Measurements from ENCODE around the gene SMAD4.
"Not testable (repeated sequence)": the region's sequence is repeated elsewhere in the genome, so short reads cannot be mapped to it uniquely, and the experiment has no call there.

The SMAD4 gene

DNA sequence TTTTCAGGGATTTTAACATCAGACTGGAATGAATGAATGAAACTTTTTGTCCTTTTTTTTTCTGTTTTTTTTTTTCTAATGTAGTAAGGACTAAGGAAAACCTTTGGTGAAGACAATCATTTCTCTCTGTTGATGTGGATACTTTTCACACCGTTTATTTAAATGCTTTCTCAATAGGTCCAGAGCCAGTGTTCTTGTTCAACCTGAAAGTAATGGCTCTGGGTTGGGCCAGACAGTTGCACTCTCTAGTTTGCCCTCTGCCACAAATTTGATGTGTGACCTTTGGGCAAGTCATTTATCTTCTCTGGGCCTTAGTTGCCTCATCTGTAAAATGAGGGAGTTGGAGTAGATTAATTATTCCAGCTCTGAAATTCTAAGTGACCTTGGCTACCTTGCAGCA lies 53.4 kb downstream of the SMAD4 start:
- Histone ChIP-seq H3K4me3 (ENCODE audit: insufficient read length, low read depth) (no peak overlapping the region), H3K4me1 (ENCODE audit: insufficient read depth, insufficient read length) (peaks cover 2% of the 10 kb centered on the region), H3K36me3 (ENCODE audit: insufficient read depth, insufficient read length, low read length) (peaks cover 35% of the 10 kb centered on the region), H3K27me3 (ENCODE audit: insufficient read depth, insufficient read length) (no peaks in the 10 kb centered on the region), H3K9ac (ENCODE audit: insufficient read length, low read depth) (no peak overlapping the region), H3K9me3 (ENCODE audit: insufficient read depth, low read length) (no peaks in the 10 kb centered on the region)
- no peak for DNase-seq (ENCODE audit: low read depth, low spot score)
- TF ChIP-seq YY1 (IDR thresholded peaks at IDR 0.05; ENCODE audit: insufficient read depth, insufficient read length) = no peak
- no peak for TF ChIP-seq SUZ12 (IDR thresholded peaks at IDR 0.05; ENCODE audit: extremely low read depth, insufficient read depth, insufficient read length)
- TF ChIP-seq ZNF274 (IDR thresholded peaks at IDR 0.05; ENCODE audit: low read depth, low read length) = no peak

- H3K36me3 ChIP-seq (ENCODE audit: insufficient read depth, insufficient read length, low read length) = peaks cover 11% of the 10 kb centered on the region
- DNase-seq (ENCODE audit: low read depth, low spot score) = no peak
- H3K4me1 ChIP-seq (ENCODE audit: insufficient read depth, insufficient read length) = no peaks in the 10 kb centered on the region
These were observed 58.4 kb downstream of the SMAD4 start for GRCh38 chr18:51088410-51088809.

GRCh38 chr18:51089691-51090090 lies 59.7 kb downstream of the SMAD4 start:
- H3K9ac ChIP-seq (ENCODE audit: insufficient read length, low read depth) = no peak overlapping the region
- H3K4me1 ChIP-seq (ENCODE audit: insufficient read depth, insufficient read length) = no peaks in the 10 kb centered on the region
- DNase-seq (ENCODE audit: low read depth, low spot score) = no peak
- H3K9me3 ChIP-seq (ENCODE audit: insufficient read depth, low read length) = no peaks in the 10 kb centered on the region
- H3K4me3 ChIP-seq (ENCODE audit: insufficient read length, low read depth) = no peak overlapping the region
- TF ChIP-seq YY1 (IDR thresholded peaks at IDR 0.05; ENCODE audit: insufficient read depth, insufficient read length) (no peak), SUZ12 (IDR thresholded peaks at IDR 0.05; ENCODE audit: extremely low read depth, insufficient read depth, insufficient read length) (no peak)
- H3K27me3 ChIP-seq (ENCODE audit: insufficient read depth, insufficient read length) = no peaks in the 10 kb centered on the region
- peaks cover 8% of the 10 kb centered on the region for H3K36me3 ChIP-seq (ENCODE audit: insufficient read depth, insufficient read length, low read length)

More at GRCh38 chr18:51088410-51088809, 58.4 kb downstream of the SMAD4 start:
- Histone ChIP-seq H3K9me3 (ENCODE audit: insufficient read depth, low read length) (no peaks in the 10 kb centered on the region), H3K27me3 (ENCODE audit: insufficient read depth, insufficient read length) (no peaks in the 10 kb centered on the region), H3K9ac (ENCODE audit: insufficient read length, low read depth) (no peak overlapping the region), H3K4me3 (ENCODE audit: insufficient read length, low read depth) (no peak overlapping the region)
- no peak for TF ChIP-seq SUZ12 (IDR thresholded peaks at IDR 0.05; ENCODE audit: extremely low read depth, insufficient read depth, insufficient read length)
- TF ChIP-seq YY1 (IDR thresholded peaks at IDR 0.05; ENCODE audit: insufficient read depth, insufficient read length) = no peak
- TF ChIP-seq ZNF274 (IDR thresholded peaks at IDR 0.05; ENCODE audit: low read depth, low read length) = no peak

DNA sequence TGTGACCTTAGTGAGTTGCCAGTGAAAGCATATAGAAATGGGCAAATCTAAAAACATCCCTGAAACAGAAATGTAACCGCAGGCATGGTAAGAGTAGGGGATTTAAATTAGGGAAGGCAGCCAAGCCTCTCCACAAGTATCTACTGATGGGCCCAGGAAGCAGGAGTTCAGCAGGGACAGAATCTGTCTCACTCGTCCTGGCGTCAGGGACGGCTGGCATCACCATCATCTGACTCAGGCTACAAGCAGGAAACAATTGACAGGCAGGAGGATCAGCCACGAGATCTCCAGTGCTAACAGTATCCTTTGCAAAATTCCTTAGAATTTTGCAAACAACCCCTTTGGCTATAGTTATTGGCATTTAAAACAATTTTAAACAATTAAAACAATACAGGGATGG lies 61.3 kb downstream of the SMAD4 start:
- no peaks in the 10 kb centered on the region for H3K36me3 ChIP-seq (ENCODE audit: insufficient read depth, insufficient read length, low read length)
- H3K4me1 ChIP-seq (ENCODE audit: insufficient read depth, insufficient read length) = no peaks in the 10 kb centered on the region
- no peak overlapping the region for H3K9ac ChIP-seq (ENCODE audit: insufficient read length, low read depth)
- TF ChIP-seq SUZ12 (IDR thresholded peaks at IDR 0.05; ENCODE audit: extremely low read depth, insufficient read depth, insufficient read length) (no peak), YY1 (IDR thresholded peaks at IDR 0.05; ENCODE audit: insufficient read depth, insufficient read length) (no peak), ZNF274 (IDR thresholded peaks at IDR 0.05; ENCODE audit: low read depth, low read length) (no peak)
- no peaks in the 10 kb centered on the region for H3K9me3 ChIP-seq (ENCODE audit: insufficient read depth, low read length)
- no peak overlapping the region for H3K4me3 ChIP-seq (ENCODE audit: insufficient read length, low read depth)
- H3K27me3 ChIP-seq (ENCODE audit: insufficient read depth, insufficient read length) = no peaks in the 10 kb centered on the region
- DNase-seq (ENCODE audit: low read depth, low spot score) = no peak

DNA sequence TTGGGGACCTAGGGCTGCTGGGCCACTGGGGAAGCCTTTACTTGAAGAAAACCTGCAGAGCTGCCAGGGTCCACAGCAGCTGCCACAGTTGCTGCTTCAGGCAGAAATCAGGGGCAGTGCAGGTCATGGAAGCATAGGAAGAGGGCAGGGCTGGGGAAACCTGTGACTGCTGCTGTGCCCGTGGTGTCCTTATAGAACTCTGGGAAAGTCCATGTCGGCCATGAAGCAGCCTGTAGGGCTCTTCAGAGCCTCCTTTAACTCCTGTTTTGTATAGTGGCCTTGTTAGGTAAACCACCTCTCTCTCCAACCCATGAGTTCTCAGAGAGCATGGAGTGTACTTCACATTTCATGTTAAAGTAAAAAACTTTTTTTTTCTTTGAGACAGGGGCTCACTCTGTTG lies 62.1 kb downstream of the SMAD4 start:
- DNase-seq (ENCODE audit: low read depth, low spot score) = no peak
- no peak overlapping the region for H3K9ac ChIP-seq (ENCODE audit: insufficient read length, low read depth)
- H3K4me1 ChIP-seq (ENCODE audit: insufficient read depth, insufficient read length) = no peaks in the 10 kb centered on the region
- no peaks in the 10 kb centered on the region for H3K27me3 ChIP-seq (ENCODE audit: insufficient read depth, insufficient read length)
- H3K36me3 ChIP-seq (ENCODE audit: insufficient read depth, insufficient read length, low read length) = no peaks in the 10 kb centered on the region
- TF ChIP-seq ZNF274 (IDR thresholded peaks at IDR 0.05; ENCODE audit: low read depth, low read length) (no peak), SUZ12 (IDR thresholded peaks at IDR 0.05; ENCODE audit: extremely low read depth, insufficient read depth, insufficient read length) (no peak), YY1 (IDR thresholded peaks at IDR 0.05; ENCODE audit: insufficient read depth, insufficient read length) (no peak)
- H3K9me3 ChIP-seq (ENCODE audit: insufficient read depth, low read length) = no peaks in the 10 kb centered on the region
- no peak overlapping the region for H3K4me3 ChIP-seq (ENCODE audit: insufficient read length, low read depth)

- not testable (repeated sequence) for H3K9me3 ChIP-seq (ENCODE audit: insufficient read depth, low read length); H3K27me3 ChIP-seq (ENCODE audit: insufficient read depth, insufficient read length); H3K4me1 ChIP-seq (ENCODE audit: insufficient read depth, insufficient read length); H3K9ac ChIP-seq (ENCODE audit: insufficient read length, low read depth); DNase-seq (ENCODE audit: low read depth, low spot score); H3K36me3 ChIP-seq (ENCODE audit: insufficient read depth, insufficient read length, low read length); H3K4me3 ChIP-seq (ENCODE audit: insufficient read length, low read depth)
These were observed 63.0 kb downstream of the SMAD4 start for GRCh38 chr18:51092967-51093366.

GRCh38 chr18:51097021-51097822 lies 67.2 kb downstream of the SMAD4 start:
- Histone ChIP-seq H3K9ac (ENCODE audit: insufficient read length, low read depth) (no peak overlapping the region), H3K36me3 (ENCODE audit: insufficient read depth, insufficient read length, low read length) (no peaks in the 10 kb centered on the region), H3K4me1 (ENCODE audit: insufficient read depth, insufficient read length) (peaks cover 3% of the 10 kb centered on the region), H3K27me3 (ENCODE audit: insufficient read depth, insufficient read length) (no peaks in the 10 kb centered on the region), H3K9me3 (ENCODE audit: insufficient read depth, low read length) (no peaks in the 10 kb centered on the region), H3K4me3 (ENCODE audit: insufficient read length, low read depth) (no peak overlapping the region)
- no peak for DNase-seq (ENCODE audit: low read depth, low spot score)
- TF ChIP-seq ZNF274 (IDR thresholded peaks at IDR 0.05; ENCODE audit: low read depth, low read length) (no peak), SUZ12 (IDR thresholded peaks at IDR 0.05; ENCODE audit: extremely low read depth, insufficient read depth, insufficient read length) (no peak), YY1 (IDR thresholded peaks at IDR 0.05; ENCODE audit: insufficient read depth, insufficient read length) (no peak)
